NCI-H2196 (cell line): ENCODE results near the gene OR56B4.
"Not testable (repeated sequence)": the region's sequence is repeated elsewhere in the genome, so short reads cannot be mapped to it uniquely, and the experiment has no call there.

Source experiments
- DNase-seq: peaks from one replicate; lab custom pipeline; 2025; ENCODE audit not compliant: unreplicated experiment; lab: John Stamatoyannopoulos, UW

The OR56B4 gene

GRCh38 chr11:6107384-6107783, at the start of gene OR56B4:
TSS of gene OR56B4 (plus strand) at chr11:6107684. CDS start at chr11:6107779, 95 bp downstream.
- not testable (repeated sequence) for DNase-seq

GRCh38 chr11:6061475-6061874, 46.0 kb upstream of the OR56B4 start:
- no peak for DNase-seq

- no peak for DNase-seq
Observed at GRCh38 chr11:6062691-6063358, 44.7 kb upstream of the OR56B4 start.

GRCh38 chr11:6067502-6067901, 40.0 kb upstream of the OR56B4 start:
- DNase-seq: no peak

- not testable (repeated sequence) for DNase-seq
Observed at GRCh38 chr11:6076443-6076842, 31.0 kb upstream of the OR56B4 start.

GRCh38 chr11:6077723-6078122, 29.8 kb upstream of the OR56B4 start:
- no peak for DNase-seq

GRCh38 chr11:6079463-6079862, 28.0 kb upstream of the OR56B4 start:
- no peak for DNase-seq

- DNase-seq: no peak
Observed at GRCh38 chr11:6083129-6083528, 24.4 kb upstream of the OR56B4 start.

- DNase-seq: no peak
Observed at GRCh38 chr11:6084587-6084986, 22.9 kb upstream of the OR56B4 start.

- no peak for DNase-seq
Observed at GRCh38 chr11:6094186-6094585, 13.3 kb upstream of the OR56B4 start.

GRCh38 chr11:6095798-6096197, 11.7 kb upstream of the OR56B4 start:
- no peak for DNase-seq

GRCh38 chr11:6096417-6096816, 11.1 kb upstream of the OR56B4 start:
- no peak for DNase-seq

- DNase-seq: no peak
Observed at GRCh38 chr11:6099577-6099976, 7.9 kb upstream of the OR56B4 start.

- DNase-seq: no peak
Observed at GRCh38 chr11:6110011-6110410, 2.5 kb downstream of the OR56B4 start.

GRCh38 chr11:6111673-6112072, 4.2 kb downstream of the OR56B4 start:
- DNase-seq: no peak

GRCh38 chr11:6116638-6117037, 9.2 kb downstream of the OR56B4 start:
- DNase-seq: no peak

GRCh38 chr11:6124245-6124644, 16.8 kb downstream of the OR56B4 start:
- DNase-seq: no peak

- no peak for DNase-seq
Observed at GRCh38 chr11:6127881-6128280, 20.4 kb downstream of the OR56B4 start.

- DNase-seq: no peak
Observed at GRCh38 chr11:6129011-6129410, 21.5 kb downstream of the OR56B4 start.

- DNase-seq: no peak
Observed at GRCh38 chr11:6129635-6130034, 22.2 kb downstream of the OR56B4 start.

GRCh38 chr11:6132431-6132830, 24.9 kb downstream of the OR56B4 start:
- DNase-seq: no peak

- not testable (repeated sequence) for DNase-seq
Observed at GRCh38 chr11:6135936-6136335, 28.5 kb downstream of the OR56B4 start.

- no peak for DNase-seq
Observed at GRCh38 chr11:6142936-6143335, 35.5 kb downstream of the OR56B4 start.
